ENCODE measurements around the gene TMEM178B. TPM values are rescaled to one million over a fixed set of nuclear protein-coding genes. Genes with fewer than 3 reads are reported as not detected.

The TMEM178B gene
- total and polyA plus RNA-seq, 2 of the 4 experiments (the other 2 are of a cell fraction), result under 0.01 to 0.05 TPM

- H4K91ac ChIP-seq (ENCODE audit: insufficient read depth, low read depth, low read length), result no peak overlapping the region
- intact Hi-C loops (cut with micrococcal nuclease), result no loop called here
- H3K27ac ChIP-seq (ENCODE audit: insufficient read depth, low read length), result no peak overlapping the region
- no peak overlapping the region for H2BK120ac ChIP-seq (ENCODE audit: low read depth, low read length)
- no peak overlapping the region for H2BK15ac ChIP-seq (ENCODE audit: low read depth, low read length)
- H4K5ac ChIP-seq (ENCODE audit: low read depth, low read length), result no peak overlapping the region
- WGBS, 2 experiments (ENCODE audit: extremely low coverage in 2 of 2, insufficient read length in 1 of 2), result 64% methylated on average over 4 of the region's 10 CpGs; no CpG with 5 or more reads in 1 of the 2 experiments
- H3K9ac ChIP-seq (ENCODE audit: low read depth, low read length), result no peak overlapping the region
- no peaks in the 10 kb centered on the region for H3K79me1 ChIP-seq (ENCODE audit: low read depth in 1 of 2, low read length in 2 of 2)
- H3K9me1 ChIP-seq (ENCODE audit: insufficient read depth, low read length), result no peaks in the 10 kb centered on the region
- no peaks in the 10 kb centered on the region for H3K27me3 ChIP-seq (ENCODE audit: control insufficient read depth, insufficient read depth, low read length)
- TF ChIP-seq MAZ (IDR thresholded peaks at IDR 0.05; ENCODE audit: borderline replicate concordance, low read depth, low read length) (no peak), CEBPB (IDR thresholded peaks at IDR 0.05; ENCODE audit: low read depth, low read length) (0 out of 2 replicates have a peak, but pooled peaks have one; percentile 10), SMC3 (IDR thresholded peaks at IDR 0.05; ENCODE audit: low read depth, low read length) (no peak), NFE2L2 (IDR thresholded peaks at IDR 0.05; ENCODE audit: low read depth, low read length) (no peak)
- H2AFZ ChIP-seq (replicated peaks; ENCODE audit: low read length, poor library complexity), result no peak overlapping the region
- no peak overlapping the region for H4K8ac ChIP-seq (ENCODE audit: low read depth in 2 of 2, low read length in 2 of 2)
- ChIA-PET CTCF (no interaction called here), POLR2A (ENCODE audit: unreplicated experiment) (no interaction called here)
- peaks cover 4% of the 10 kb centered on the region; the same call in 1 of the 2 replicates for H3K9me3 ChIP-seq (ENCODE audit: control insufficient read depth, insufficient read depth, low read length)
- no peaks in the 10 kb centered on the region for H3K36me3 ChIP-seq (ENCODE audit: control insufficient read depth, insufficient read depth, low read length)
- no peak overlapping the region for H3K4ac ChIP-seq (ENCODE audit: low read depth, low read length)
- no peak overlapping the region for H2AK9ac ChIP-seq (replicated peaks; ENCODE audit: low read depth, low read length, poor library complexity)
- in situ Hi-C loops (cut with MboI; ENCODE audit: low sequenced_read_pairs), result no loop called here
- no peak overlapping the region for H3K4me3 ChIP-seq (ENCODE audit: insufficient read depth, low read depth, low read length)
- dilution Hi-C loops (cut with HindIII; ENCODE audit: low sequenced_read_pairs, unreplicated experiment), result no loop called here
- H3K4me1 ChIP-seq (ENCODE audit: control insufficient read depth, insufficient read depth, low read length), result no peaks in the 10 kb centered on the region
- H3K14ac ChIP-seq (replicated peaks; ENCODE audit: low read depth, low read length), result no peak overlapping the region
- BruUV-seq (replicated peaks), result no TSS peak
- no peak overlapping the region for H3K56ac ChIP-seq (ENCODE audit: extremely low read depth, insufficient read depth, low read length)
- no peak for ATAC-seq (ENCODE audit: low read depth)
- no peaks in the 10 kb centered on the region for H4K20me1 ChIP-seq (ENCODE audit: insufficient read depth, low read length)
- no peak overlapping the region for H2BK20ac ChIP-seq (ENCODE audit: low read depth, low read length)
- no peak overlapping the region for H2AK5ac ChIP-seq (ENCODE audit: low read depth, low read length)
- no peak overlapping the region for H3K18ac ChIP-seq (ENCODE audit: low read depth, low read length)
- no peak overlapping the region for H3K23ac ChIP-seq (ENCODE audit: low read depth, low read length)
- no peak for DNase-seq
- H3K4me2 ChIP-seq (ENCODE audit: low read depth, low read length), result no peak overlapping the region
- H2BK5ac ChIP-seq (ENCODE audit: low read depth, low read length, poor library complexity, severe bottlenecking), result no peak overlapping the region
Measured at GRCh38 chr7:141238596-141239243, 164.9 kb downstream of the TMEM178B start.

Measured in IMR-90 (cell line).